GM04504 (cell line): Measurements from ENCODE around the gene ZNF862.
"Not testable (repeated sequence)": the region's sequence is repeated elsewhere in the genome, so short reads cannot be mapped to it uniquely, and the experiment has no call there.

Source experiments
- DNase-seq: peaks from one replicate; pipeline ENCODE4 v3.0.0-alpha.2; 2012; ENCODE audit warnings: low read depth

The ZNF862 gene

DNA sequence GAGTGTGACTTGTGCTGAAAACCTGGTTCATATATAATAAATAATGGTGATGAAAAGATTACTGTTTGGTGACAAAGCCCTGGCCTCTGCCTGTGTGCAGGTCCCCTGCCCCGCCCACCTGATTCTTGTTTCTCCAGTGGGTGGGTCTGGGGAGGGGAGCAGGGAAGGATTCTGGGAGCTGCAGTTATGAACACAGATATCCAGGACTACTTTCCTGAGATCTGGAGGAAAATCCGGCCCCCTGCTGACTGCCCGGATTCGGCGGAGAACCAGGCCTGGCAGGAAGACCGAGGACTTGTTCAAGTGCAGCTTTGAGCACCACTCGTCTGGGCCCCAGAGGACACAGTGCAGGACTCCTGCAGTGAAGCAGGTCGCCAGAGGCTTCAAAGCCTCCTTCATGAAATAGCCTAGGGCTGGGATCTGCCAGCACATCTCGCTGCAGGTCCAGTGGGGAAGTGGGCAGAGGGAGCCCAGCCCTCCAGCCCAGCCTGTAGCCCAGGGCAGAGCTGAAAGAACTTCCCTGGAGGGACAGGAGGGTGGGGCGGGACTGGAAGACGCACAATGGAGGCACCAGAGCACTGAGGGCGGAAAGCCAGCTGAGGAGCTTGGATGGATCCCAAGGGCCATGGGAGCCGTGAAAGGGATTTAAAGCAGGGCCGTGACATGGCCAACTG is 42.6 kb downstream of the ZNF862 start:
- no peak for DNase-seq

DNA sequence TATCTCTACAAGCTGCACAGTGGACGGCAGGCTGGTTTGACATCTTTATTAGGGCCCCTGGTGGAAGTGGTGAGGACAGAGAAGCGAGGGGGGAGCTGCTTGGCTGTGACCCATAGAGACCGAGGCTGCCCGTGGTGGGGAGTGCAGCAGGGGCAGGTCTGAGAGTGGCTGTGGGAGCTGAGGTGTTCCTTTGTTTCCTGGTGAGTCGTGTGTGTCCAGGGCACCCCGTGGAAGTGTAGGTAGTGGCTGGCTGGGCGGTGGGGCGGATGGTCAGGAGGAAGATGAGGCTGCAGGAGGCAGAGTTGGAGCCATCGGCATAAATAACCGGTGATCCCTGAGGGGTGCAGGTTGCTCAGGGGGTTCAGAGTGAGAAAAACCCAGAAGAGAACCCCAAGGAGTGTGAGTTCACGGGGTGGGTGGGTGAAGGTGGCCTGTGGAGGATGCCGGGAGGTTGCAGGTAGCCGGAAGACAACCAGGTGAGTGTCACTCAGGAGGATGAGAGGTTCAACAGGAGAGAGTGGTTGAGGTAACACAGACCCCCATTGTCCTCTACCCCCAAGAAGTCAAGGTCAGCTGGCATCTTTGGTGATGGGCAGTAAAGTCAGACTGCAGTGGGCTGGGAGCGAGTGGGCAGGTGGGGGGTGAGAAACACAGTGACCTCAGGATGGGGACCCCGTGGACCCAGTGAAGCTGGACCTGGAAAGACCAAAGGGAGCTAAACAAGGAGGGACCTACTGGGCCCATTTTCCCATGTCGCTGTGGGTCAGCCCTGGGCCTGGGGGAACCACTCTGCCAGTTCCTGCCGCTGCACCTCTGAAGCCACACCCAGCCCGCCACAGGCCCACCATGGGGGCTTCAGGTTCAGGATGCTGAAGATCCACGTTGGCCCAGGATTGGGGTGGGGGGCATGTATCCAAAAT is 43.4 kb downstream of the ZNF862 start:
- no peak for DNase-seq

GRCh38 chr7:149882248-149883047 is 44.3 kb downstream of the ZNF862 start:
- DNase-seq, result no peak

DNA sequence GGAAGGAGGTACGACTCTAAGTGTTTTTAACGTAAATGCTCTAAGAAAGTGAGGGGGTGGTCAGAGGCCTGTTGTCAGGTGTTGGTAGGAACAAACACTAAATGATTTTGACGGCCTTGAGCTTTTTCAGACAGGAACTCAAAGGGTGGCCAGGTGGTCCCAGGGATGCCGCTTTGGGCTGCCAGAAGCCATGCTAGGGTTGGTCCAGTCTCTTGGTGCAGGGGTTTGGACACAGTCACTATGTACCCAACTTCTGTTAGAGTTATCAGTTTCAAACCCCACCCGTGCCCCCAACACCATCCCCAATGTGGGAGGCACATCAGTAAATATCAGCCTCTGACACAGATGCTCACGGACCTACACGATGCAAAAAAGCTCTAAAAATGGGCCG is 44.9 kb downstream of the ZNF862 start:
- no peak for DNase-seq

GRCh38 chr7:149883452-149883861 is 45.3 kb downstream of the ZNF862 start:
- no peak for DNase-seq

- no peak for DNase-seq
Measured at GRCh38 chr7:149884016-149884415, 45.8 kb downstream of the ZNF862 start.

GRCh38 chr7:149884541-149884940 is 46.4 kb downstream of the ZNF862 start:
- no peak for DNase-seq

- DNase-seq, result no peak
Measured at GRCh38 chr7:149885191-149886017, 47.2 kb downstream of the ZNF862 start.

GRCh38 chr7:149886018-149886415 is 47.8 kb downstream of the ZNF862 start:
- no peak for DNase-seq

DNA sequence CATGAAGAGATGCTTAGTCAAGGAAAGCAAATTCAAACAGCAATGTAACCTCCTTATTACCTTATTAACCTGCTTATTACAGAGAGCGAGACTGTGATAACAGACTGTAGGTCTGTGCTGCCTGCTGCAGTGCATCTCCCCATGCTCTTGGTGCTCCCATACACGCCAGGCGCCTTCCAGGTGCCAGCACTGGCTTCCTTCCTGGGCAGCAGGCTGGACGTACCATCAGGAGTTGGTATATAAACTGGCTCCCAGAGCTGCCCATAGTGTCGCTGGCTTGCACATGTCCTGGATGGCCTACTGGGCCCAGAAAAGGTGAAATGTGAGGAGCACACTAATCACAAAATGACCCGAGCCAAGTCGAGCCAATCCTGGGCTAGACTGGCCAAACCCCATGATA is 49.1 kb downstream of the ZNF862 start:
- no peak for DNase-seq

- not testable (repeated sequence) for DNase-seq
Measured at GRCh38 chr7:149890715-149891114, 52.5 kb downstream of the ZNF862 start.

GRCh38 chr7:149894957-149895356 is 56.8 kb downstream of the ZNF862 start:
- DNase-seq, result not testable (repeated sequence)

DNA sequence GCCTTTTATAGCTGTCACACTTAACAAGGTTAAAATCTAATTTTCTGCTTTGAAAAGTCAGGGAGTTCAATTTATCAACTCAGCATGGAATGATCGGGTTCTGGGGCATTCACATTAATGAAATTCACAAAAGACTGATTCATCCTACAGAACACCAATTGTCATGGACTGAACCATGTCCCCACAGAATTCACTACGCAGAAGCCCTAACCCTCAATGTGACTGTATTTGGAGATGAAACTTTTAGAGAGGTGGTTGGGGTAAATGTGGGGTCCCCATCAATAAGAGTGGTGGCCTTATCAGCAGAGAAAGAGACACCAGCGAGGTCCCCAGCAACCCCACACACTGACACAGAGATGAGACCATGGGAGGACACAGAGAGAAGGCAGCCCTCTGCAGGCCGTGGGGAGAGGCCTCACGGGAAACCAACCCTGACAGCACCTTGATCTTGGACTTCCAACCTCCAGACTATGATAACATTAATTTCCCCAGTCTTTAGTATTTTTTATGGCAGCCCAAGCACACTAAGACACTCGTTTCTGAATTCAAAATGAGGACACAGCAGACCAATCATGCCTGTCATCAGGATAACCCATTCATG is 69.7 kb downstream of the ZNF862 start:
- not testable (repeated sequence) for DNase-seq

DNA sequence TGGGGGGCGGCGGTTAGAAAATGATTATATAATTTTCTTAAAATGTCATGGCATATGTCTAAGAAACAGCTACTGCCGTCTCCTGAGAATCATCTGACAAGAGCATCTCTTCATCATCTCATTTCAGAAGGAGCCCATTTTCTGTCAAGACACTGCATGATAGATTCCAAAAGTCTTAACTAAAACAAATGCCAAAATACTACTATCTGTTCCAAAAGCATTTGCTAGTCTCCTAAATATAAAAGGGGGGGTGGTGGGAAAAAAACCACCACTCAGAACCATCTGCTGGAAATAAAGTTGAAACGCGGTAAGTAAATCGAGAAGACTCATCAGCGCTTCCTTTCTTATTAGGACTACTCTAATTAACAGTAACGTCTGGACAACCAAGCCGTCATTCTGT is 72.0 kb downstream of the ZNF862 start:
- not testable (repeated sequence) for DNase-seq

- not testable (repeated sequence) for DNase-seq
Measured at GRCh38 chr7:149912126-149912525, 74.0 kb downstream of the ZNF862 start.
